Inflammatory macrophage (primary cell): Measurements from ENCODE around the gene NCKAP5.
A peak's percentile ranks its signal among the peaks of the same experiment; 100 is the strongest.
"Not testable (repeated sequence)": the region's sequence is repeated elsewhere in the genome, so short reads cannot be mapped to it uniquely, and the experiment has no call there.

Source experiments
- DNase-seq, 2 donors: peaks; one replicate each; pipeline ENCODE4 v3.0.0-alpha.2; 2020 to 2022

NCKAP5 gene

GRCh38 chr2:133255360-133255759 lies 312.9 kb downstream of the NCKAP5 start:
- DNase-seq: no peak

DNA sequence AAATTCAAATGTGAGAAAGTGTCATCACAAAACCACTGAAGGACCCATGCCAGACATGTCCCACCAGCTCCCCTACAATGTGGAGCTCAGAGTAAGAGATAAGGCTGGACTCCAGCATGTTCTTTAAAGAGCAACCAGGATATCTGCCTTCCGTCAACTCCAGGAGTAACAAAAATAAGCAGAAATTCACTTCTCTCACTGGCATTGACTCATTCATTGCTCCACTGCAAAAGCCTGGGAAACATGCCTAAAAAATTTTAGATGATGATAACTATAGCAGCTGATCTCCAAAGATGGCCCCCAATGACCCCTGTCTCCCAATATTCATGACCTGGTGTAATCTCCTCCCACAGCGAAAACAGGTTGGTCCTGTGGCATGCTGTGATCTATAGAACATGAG lies 314.5 kb downstream of the NCKAP5 start:
- no peak for DNase-seq

DNA sequence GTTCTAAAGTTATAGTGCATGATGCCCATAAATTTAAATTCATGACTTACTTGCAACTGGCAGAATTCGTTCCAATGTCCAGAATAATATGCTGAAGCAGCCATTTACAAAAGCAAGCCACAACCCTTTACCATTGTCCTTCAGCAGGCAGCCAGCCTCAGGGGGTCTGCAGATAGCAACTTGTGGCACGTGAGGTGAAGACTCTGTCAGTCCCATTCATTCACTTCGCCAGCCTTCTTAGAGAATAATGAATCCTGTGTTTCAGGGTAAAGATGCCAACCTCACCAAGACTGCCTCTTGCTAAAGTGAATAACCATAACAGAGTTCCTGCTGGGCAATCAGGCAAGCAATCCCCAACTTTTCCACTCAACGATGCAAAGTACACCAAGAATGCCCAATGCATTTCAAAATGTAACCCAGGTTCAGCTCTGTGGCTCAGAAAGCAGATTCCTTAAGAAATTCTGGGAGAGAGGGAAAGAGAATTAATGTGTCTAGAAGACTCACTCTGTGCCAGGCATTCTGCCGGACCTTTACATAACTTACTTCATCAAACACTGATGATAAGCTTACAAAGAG lies 315.4 kb downstream of the NCKAP5 start:
- DNase-seq: no peak

DNA sequence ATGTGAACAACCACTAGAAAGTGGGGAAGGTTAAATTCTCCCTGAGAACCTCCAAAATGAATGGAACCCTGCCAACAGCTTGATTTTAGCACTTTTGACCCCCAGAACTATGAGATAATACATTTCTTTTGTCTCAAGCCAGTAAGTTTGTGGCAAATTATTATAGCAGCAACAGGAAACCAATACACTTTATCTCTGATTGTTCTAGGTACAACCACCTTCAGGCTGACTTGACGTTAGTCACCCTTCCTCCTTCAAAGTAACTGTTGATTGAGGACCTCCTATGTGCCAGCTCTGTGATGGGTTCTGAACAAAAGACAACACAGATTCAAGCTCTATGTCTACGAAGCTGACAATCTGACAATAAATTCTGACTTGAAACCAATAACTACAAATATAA lies 318.9 kb downstream of the NCKAP5 start:
- DNase-seq: no peak

- DNase-seq: no peak
These were observed 320.0 kb downstream of the NCKAP5 start for GRCh38 chr2:133248264-133248663.

- DNase-seq: peak; percentile 46 to 68
These were observed 320.6 kb downstream of the NCKAP5 start for GRCh38 chr2:133247631-133248030.

DNA sequence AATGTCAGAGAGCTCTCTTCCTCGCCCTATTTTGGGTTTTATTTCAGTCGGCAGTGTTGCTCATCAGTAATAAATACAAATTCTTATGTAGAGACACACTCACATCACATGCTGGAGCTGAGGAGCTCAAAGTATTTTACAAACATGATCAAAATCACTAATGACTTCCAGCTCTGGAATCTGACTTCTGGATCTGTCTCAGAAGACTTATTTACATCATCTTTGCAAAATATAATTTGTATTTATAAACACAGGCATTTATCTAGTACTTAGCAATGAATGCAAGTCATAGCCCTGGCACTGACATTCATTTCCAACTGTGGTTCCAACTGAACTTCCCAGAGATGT lies 327.1 kb downstream of the NCKAP5 start:
- DNase-seq: no peak

DNA sequence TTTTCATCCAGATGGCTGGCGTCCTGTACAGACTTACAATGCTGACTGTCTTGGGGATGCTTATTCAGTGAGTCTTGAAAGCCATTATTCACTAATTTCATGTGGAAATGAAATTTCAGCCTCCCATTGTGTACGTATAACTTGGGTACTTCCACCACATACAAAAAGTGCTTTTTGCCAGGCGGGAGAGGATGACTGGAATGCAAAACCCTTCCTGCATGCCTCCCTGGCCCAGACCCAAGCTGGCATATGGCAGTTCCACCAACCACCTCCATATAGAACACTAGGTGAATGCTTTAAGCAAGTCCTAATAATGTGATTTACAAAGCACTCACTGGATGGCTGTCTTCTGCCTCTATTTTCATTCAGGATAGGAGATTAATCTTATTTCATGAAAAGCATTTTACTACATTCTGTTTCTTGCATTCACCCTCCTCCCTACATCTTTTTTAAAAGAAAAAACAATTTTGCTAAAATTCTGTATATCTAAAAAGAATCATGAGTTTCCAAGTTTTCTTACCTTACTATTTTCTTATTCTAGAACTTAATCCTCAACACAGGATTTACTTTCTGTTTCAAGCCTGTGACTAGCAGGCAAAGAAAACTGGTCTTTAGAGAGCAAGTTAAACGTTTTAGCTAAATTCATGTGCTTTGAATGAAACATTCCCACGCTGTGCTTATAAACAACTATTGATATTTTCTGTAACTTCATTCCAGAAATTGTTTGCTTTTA lies 327.6 kb downstream of the NCKAP5 start:
- DNase-seq: no peak

DNA sequence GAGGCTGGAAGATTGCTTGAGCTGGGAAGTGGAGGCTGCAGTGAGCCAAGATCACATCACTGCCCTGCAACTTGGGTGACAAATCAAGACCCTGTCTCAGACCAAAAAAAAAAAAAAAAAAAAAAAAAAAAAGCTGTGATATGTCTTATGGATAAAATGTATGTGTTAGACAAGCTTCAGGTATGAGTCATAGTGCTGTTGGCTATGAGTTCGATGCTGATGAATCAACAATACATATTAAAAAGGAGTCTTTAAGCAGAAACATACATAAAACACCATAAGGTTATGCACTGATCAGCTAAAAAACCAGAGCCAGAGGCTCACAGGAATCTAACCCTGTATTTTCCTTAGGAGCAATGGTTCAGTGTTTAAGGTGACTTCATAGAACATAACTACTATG lies 332.3 kb downstream of the NCKAP5 start:
- DNase-seq: no peak

DNA sequence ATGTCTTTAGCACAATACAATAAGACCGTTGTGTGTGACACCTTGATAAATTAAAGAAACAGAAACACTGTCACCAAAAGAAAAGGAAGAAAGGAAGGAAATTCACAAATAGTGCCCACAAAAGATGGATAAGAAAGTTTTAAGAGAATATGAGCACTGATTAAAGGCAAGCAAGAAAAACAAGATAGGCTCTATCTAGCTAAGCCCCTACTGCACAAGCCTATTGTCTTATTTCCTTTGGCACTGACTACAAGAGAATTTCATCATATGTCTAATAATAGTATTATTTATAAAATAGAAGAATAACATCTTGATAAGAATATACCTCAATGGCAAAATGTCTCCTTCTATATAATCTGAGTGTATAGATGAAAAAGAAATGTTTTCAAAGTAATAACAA lies 335.7 kb downstream of the NCKAP5 start:
- no peak for DNase-seq

GRCh38 chr2:133231264-133231663 lies 337.0 kb downstream of the NCKAP5 start:
- DNase-seq: no peak

- no peak for DNase-seq
These were observed 338.3 kb downstream of the NCKAP5 start for GRCh38 chr2:133229974-133230373.

- no peak for DNase-seq
These were observed 345.0 kb downstream of the NCKAP5 start for GRCh38 chr2:133223226-133223625.

GRCh38 chr2:133221398-133221797 lies 346.9 kb downstream of the NCKAP5 start:
- DNase-seq: no peak

DNA sequence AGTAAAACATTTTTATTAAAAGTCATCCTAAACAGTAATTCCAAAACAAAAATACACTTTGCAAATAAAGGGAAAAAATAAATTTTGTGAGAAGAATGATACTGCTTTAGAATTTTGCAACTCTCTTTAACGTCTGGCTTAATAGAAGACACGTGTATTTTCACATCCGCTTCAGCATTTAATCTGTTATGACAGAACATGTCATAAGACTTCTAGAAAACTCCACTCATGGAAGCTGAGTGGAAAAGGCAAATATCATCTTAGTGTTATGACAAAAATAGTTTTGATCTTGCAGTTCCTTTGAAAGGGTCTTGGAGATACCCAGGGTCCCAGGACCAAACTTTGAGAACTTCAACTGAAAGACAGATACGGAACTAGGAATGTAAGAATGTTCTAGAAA lies 350.1 kb downstream of the NCKAP5 start:
- no peak for DNase-seq

DNA sequence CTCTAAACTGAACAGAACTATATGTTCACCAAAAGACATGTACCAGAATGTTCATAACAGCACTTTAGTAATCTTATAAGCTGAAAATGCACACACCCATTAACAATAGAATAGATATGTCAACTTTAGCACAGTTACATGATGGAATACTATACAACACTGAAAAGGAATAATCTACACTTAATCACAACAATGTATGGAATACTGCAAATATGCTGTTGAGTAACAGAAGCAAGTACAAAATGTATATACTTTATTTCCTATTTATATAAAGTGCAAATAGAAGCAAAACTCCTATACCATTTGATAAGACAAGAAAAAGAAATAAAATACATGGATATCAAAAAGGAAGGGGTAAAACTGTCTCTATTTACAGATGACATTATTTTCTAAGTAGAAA lies 352.8 kb downstream of the NCKAP5 start:
- no peak for DNase-seq

DNA sequence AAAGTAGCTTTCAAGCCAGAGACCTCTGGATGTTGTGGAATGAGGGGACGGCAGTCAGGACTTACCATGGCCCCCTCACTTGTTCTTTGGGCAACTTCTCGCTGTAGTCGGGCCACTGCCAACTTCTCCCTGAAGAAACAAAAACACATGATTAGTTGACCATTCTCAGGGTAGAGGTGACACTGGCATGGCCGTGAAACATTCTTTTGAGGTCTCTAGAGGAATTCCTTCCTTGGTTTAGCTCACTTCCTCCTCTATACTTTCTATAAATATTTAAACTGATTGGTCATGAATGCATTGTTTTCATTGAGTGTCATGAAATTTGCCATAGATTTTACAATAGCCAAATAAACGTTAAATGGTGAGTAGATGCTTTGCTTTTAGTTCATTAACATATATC lies 354.6 kb downstream of the NCKAP5 start:
- DNase-seq: no peak

DNA sequence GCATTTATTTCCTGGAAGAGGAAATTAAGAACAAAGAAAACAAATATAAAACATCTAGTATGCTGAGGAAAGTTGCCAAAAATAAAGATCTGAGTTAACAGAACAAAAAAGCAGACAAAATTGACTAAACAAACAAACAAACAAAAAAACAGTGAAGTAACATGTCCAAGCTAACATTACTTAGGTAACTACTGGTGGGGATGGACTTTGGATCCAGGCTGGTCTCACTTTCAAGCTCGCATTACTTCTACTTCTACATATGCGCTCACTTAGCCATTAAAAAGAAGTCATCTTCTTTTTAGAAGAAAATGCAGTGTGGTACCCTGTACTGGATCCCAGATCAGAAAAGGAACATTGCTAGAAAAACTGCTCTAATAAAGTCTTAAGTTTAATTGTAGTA lies 358.9 kb downstream of the NCKAP5 start:
- DNase-seq: no peak

DNA sequence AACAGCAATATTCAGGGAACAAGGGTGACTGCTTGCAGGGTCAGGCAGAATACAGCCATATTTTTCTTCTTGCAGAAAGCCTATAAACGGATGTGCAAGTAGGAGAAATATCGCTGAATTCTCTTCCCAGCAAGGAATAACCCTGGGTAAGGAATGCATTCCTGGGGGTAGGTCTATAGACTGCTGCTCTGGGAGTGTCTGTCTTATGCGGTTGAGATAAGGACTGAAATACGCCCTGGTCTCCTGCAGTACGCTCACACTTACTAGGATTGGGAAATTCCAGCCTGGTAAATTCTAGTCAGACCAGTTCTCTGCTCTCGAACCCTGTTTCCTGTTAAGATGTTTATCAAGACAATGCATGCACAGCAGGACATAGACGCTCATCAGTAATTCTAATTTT lies 361.6 kb downstream of the NCKAP5 start:
- DNase-seq: not testable (repeated sequence)

DNA sequence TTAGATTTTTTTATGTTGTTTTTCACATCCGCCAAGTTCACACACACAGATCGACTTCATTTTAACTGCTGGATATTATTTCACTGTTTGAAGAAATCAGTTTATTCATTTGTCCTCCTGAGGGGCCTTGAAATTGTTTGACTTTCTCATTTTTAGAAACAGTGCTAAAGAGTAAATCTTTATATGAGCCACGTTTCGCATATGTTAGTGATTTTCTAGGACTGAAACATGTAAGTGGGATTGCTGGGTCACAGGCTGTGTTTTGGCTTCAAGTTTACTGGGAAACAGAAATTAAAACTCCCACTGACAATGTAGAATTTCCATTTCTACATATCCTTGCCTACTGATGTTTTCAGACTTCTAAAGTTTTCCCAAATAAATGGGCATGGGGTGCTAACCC lies 363.8 kb downstream of the NCKAP5 start:
- no peak for DNase-seq

DNA sequence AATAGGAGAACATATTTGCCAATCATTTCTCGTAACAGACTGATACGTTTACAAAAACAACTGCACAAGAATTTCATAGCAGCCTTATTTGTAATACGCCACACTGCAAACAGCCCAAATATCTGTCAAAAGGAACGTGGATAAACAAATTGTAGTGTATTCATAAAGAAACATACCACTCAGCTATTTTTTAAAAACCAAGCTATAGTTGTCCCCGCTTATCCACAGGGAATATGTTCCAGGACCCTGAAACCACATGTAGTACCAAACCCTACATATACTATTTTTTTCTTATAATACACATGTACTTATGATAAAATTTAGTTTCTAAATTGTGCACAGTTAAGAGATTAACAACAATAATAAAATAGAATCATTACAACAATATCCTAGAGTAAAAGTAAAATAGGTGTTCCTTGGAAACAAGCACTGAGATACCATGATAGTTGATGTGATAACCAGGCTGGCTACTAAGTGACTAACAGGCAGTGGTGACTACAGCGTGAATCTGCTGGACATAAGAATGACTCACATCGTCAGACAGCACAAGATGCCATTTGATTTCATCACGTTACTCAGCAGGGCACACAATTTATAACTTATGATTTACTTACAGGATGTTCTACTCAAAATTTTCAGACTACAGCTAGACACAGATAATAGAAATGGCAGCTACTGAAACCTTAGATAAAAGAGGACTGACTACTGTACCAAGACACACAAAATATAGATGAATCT lies 367.4 kb downstream of the NCKAP5 start:
- no peak for DNase-seq

DNA sequence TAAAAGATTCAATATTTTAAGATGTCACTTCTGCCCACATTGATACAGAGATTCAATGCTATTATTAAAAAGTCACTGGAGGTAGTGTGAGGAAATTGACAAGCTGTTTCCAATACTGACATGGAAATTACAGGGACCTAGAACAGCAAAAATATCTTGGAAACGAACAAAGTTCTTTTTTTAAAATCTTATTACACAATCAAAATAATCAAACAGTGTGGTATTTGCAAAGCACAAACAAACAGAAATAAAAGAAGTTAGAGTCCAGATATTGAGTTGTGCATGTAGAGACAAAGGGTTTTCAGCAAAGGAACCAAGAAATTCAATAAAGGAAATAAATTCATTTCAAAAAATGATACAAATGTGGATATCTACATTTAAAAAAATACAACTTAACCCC lies 369.6 kb downstream of the NCKAP5 start:
- no peak for DNase-seq

DNA sequence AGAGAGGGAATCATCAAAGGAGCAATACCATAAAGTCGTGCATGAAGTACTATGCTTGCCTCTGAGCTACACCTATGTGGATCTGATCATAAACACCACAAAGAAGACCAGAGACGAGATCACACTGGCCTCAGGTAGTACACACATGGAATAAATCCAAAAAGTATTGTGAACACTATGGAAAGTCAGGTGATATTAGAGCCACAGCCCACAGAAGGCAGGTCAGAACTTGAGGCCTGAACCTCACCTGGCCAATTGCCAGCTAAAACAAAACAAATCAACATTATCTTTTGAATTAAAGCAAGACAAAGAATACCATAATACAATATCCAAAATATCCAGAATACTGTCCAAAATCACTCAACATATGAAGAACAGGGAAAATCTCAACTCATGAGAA lies 371.1 kb downstream of the NCKAP5 start:
- DNase-seq: no peak

DNA sequence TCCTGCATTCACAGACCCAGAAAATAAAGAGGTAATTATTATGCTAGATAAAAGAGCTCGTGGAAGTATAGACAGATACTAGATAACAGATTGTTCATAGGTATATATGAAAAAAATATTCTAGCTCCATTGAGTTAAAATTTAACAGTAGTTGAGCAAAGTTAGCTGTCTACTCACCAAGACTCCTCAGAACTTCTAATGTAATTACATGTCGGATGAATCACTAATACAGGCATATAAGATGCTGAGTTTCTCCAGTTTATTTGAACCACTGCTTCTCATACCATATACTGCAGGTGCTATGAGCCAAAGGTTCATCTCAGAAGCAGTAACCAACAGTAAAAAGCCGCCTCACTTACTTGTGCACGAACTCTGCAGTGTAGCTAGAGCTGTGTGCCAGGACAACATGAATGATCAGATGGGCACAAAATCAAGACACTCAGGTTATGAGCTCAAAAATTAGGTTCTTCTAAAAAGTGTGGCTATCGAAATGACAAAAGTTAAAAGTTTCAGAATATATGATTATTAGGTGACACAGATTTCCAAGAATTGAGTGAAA lies 373.4 kb downstream of the NCKAP5 start:
- DNase-seq: no peak
